Thyroid gland (tissue), 4 donors: Measurements from ENCODE around the gene UBE2R2. TPM values are rescaled to one million over a fixed set of nuclear protein-coding genes. Genes with fewer than 3 reads are reported as not detected.
"Not testable (repeated sequence)": the region's sequence is repeated elsewhere in the genome, so short reads cannot be mapped to it uniquely, and the experiment has no call there.

Source experiments
- DNase-seq, 2 donors: peaks; one replicate each; pipeline ENCODE4 v3.0.0-alpha.2; 2019
- H3K27ac ChIP-seq, 3 donors: fragments of 200-600 bp; sonication (generic); 1 replicate in 2 of 3; 2 replicates in 1 of 3; pipeline ENCODE4 v1.5.1; 2016 to 2019; ENCODE audit warnings: mild to moderate bottlenecking in 1 of 3, moderate library complexity in 1 of 3
- H3K27me3 ChIP-seq: fragments of 200-600 bp; sonication (generic); one replicate; pipeline ENCODE4 v1.5.1; 2019
- H3K36me3 ChIP-seq, 2 donors: fragments of 200-600 bp; sonication (generic); one replicate each; pipeline ENCODE4 v1.5.1; 2016 to 2019
- H3K4me1 ChIP-seq, 2 donors: fragments of 200-600 bp; sonication (generic); one replicate each; pipeline ENCODE4 v1.5.1; 2017 to 2019
- H3K4me3 ChIP-seq, 3 donors: fragments of 200-600 bp; sonication (generic); replicated peaks in 1 of 3; 1 replicate in 2 of 3; 2 replicates in 1 of 3; pipeline ENCODE4 v1.5.1; 2016; ENCODE audit warnings: mild to moderate bottlenecking in 1 of 3
- H3K9me3 ChIP-seq: fragments of 200-600 bp; sonication (generic); one replicate; pipeline ENCODE4 v1.5.1; 2017
- POLR2A ChIP-seq, 2 donors: fragments of 450-650 bp; IDR thresholded peaks; one replicate each; pipeline ENCODE4 v1.6.1; 2017; ENCODE audit warnings: antibody characterized with exemption in 2 of 2, mild to moderate bottlenecking in 2 of 2, moderate library complexity in 1 of 2
- WGBS, 2 donors: methylation state at CpG; one replicate each; pipeline ENCODE4 v1.1.5; 2017; 5-methylcytosine and 5-hydroxymethylcytosine counted together
- intact Hi-C: fragments of 100-400 bp; cut with DNase I; formaldehyde crosslinking; loops from one replicate; pipeline ENCODE4 v1.15.1; 2023
- total RNA-seq, 4 donors: library from RNA; depleted of rRNA; stranded (reverse); fragments of >200 nt; gene quantifications; one replicate each; pipeline ENCODE4 v1.2.3, GENCODE V29; 2016
- TF ChIP-seq, protein P1 (sequence below), 6 experiments: fragments of 200-600 bp in 3 of 6; fragments of 450-650 bp in 3 of 6; sonication (generic) in 3 of 6; IDR thresholded peaks; one replicate each; pipeline ENCODE4 v1.5.1; 2016 to 2019; ENCODE audit warnings: antibody characterized with exemption in 6 of 6, mild to moderate bottlenecking in 2 of 6, inconsistent platforms in 1 of 6, moderate library complexity in 1 of 6

Gene UBE2R2
- total RNA-seq, 4 donors from 2014 or later: 22.8 to 31.4 (median 25.8) TPM

- WGBS, 2 donors: 0 to 56% methylated on average over 1 of the region's 1 CpG
- H3K36me3 ChIP-seq: no peaks in the 10 kb centered on the region
- intact Hi-C loops: no loop called here
Measured at GRCh38 chr9:33787839-33788238, 29.1 kb upstream of the UBE2R2 start.

DNA sequence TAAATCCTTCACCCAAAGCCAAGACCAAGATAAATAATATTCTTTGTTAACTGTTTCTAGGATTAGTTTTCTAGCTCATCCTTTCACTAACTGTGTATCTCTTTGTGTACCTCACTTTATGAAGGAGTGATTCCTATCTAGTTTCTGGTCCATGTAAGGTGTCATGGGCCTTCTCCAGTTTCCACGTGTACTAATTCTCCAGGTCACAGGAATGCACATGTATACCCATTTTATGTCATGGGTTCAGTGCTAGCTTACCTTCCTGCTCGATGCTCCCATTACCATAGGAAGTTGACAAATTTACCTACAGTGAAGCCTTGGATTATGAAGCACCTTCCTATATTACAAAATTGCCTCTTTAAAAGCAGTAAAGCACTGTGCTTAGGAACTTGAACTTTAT is 27.5 kb upstream of the UBE2R2 start:
- 83 to 88% methylated on average over 2 of the region's 2 CpGs for WGBS, 2 donors
- intact Hi-C loops, H3K27me3 ChIP-seq, DNase-seq, H3K27ac ChIP-seq, H3K36me3 ChIP-seq, H3K4me3 ChIP-seq, H3K9me3 ChIP-seq, H3K4me1 ChIP-seq: not testable (repeated sequence)

More at GRCh38 chr9:33787839-33788238, 29.1 kb upstream of the UBE2R2 start:
- TF ChIP-seq, protein P1, sequence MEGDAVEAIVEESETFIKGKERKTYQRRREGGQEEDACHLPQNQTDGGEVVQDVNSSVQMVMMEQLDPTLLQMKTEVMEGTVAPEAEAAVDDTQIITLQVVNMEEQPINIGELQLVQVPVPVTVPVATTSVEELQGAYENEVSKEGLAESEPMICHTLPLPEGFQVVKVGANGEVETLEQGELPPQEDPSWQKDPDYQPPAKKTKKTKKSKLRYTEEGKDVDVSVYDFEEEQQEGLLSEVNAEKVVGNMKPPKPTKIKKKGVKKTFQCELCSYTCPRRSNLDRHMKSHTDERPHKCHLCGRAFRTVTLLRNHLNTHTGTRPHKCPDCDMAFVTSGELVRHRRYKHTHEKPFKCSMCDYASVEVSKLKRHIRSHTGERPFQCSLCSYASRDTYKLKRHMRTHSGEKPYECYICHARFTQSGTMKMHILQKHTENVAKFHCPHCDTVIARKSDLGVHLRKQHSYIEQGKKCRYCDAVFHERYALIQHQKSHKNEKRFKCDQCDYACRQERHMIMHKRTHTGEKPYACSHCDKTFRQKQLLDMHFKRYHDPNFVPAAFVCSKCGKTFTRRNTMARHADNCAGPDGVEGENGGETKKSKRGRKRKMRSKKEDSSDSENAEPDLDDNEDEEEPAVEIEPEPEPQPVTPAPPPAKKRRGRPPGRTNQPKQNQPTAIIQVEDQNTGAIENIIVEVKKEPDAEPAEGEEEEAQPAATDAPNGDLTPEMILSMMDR (IDR thresholded peaks at IDR 0.05): peak in 4 of 6 experiments; percentile 33 to 52 (median 48)
- no peak for TF ChIP-seq POLR2A (IDR thresholded peaks at IDR 0.05)
- H3K27me3 ChIP-seq: no peaks in the 10 kb centered on the region
- H3K4me3 ChIP-seq: no peak overlapping the region
- H3K4me1 ChIP-seq: peaks cover 7 to 8% of the 10 kb centered on the region in 2 donors
- DNase-seq: peak; percentile 28 to 50
- peak overlapping the region in 2 of 3 donors; percentile 62 to 72 for H3K27ac ChIP-seq
- no peaks in the 10 kb centered on the region for H3K9me3 ChIP-seq

- H3K9me3 ChIP-seq: no peaks in the 10 kb centered on the region
- DNase-seq: no peak
- TF ChIP-seq, protein P1 (IDR thresholded peaks at IDR 0.05): no peak
- TF ChIP-seq POLR2A (IDR thresholded peaks at IDR 0.05): no peak
- intact Hi-C loops: no loop called here
- H3K27me3 ChIP-seq: no peaks in the 10 kb centered on the region
- no peaks in the 10 kb centered on the region for H3K36me3 ChIP-seq
- WGBS, 2 donors: 37 to 54% methylated on average over 2 of the region's 2 CpGs
- no peak overlapping the region for H3K27ac ChIP-seq
- H3K4me3 ChIP-seq: no peak overlapping the region
- H3K4me1 ChIP-seq: peaks cover 7 to 21% of the 10 kb centered on the region in 2 donors
Measured at GRCh38 chr9:33791117-33791516, 25.8 kb upstream of the UBE2R2 start.

DNA sequence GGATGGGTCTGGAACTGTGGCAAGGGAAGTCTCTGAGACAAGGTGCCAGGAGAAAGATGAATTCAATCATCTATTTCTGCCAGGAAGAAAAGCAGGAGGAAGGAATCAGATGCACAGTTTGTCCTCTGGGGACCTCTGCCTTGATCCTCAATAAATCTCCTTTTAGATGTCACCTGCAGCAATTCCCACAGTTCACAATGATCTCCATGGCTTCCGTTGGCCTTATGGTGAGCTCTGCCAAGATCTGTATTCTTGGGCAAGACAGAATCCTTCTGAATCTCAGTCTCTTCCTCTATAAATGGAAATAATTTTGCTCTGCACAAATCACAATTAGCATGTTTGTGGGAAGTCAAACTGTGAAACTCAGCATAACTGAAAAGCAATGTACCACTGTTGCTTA is 23.5 kb upstream of the UBE2R2 start:
- H3K27ac ChIP-seq, H3K27me3 ChIP-seq, H3K9me3 ChIP-seq, H3K36me3 ChIP-seq, intact Hi-C loops, DNase-seq, H3K4me3 ChIP-seq: not testable (repeated sequence)
- 82 to 87% methylated on average over 1 of the region's 1 CpG for WGBS, 2 donors
- H3K4me1 ChIP-seq: peaks cover 0 to 16% of the 10 kb centered on the region in 2 donors

- Histone ChIP-seq H3K4me3 (no peak overlapping the region), H3K27me3 (no peaks in the 10 kb centered on the region), H3K27ac (no peak overlapping the region), H3K36me3 (no peaks in the 10 kb centered on the region), H3K4me1 (peaks cover 0 to 16% of the 10 kb centered on the region in 2 donors), H3K9me3 (no peaks in the 10 kb centered on the region)
- WGBS, 2 donors: 79 to 90% methylated on average over 2 of the region's 2 CpGs
- DNase-seq: no peak
- intact Hi-C loops: no loop called here
- no peak for TF ChIP-seq POLR2A (IDR thresholded peaks at IDR 0.05)
- TF ChIP-seq, protein P1 (IDR thresholded peaks at IDR 0.05): no peak
Measured at GRCh38 chr9:33794560-33794959, 22.4 kb upstream of the UBE2R2 start.

DNA sequence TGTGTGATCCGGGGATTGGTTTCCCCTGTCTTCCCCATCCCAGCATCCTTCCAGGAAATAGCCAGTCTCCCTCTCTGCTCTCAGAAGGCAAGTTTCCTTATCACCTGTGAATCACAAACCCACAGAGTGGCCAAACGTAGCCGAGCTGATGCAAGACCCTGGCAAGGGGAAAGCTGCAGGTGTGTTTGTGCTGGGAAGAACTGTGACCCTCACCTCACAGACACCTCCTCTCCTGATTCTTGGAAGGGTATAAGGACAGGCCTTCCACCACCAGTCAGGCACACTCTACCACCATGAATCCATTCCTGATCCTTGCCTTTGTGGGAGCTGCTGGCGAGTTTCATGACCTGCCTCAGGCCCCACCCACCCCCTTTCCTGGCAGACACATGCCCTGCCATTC is 21.7 kb upstream of the UBE2R2 start, which contains the start of gene PRSS3:
PRSS3 (plus strand) TSS at position 281 of the 400 bp plus-strand sequence; CDS start at position 294, 13 bp downstream.
- Histone ChIP-seq H3K4me1 (peaks cover 0 to 16% of the 10 kb centered on the region in 2 donors), H3K27me3 (no peaks in the 10 kb centered on the region), H3K27ac (peak within 1 kb of the TSS in 2 of 3 donors; percentile 16 to 48), H3K9me3 (no peaks in the 10 kb centered on the region), H3K4me3 (no peak within 1 kb of the TSS), H3K36me3 (no peaks in the 10 kb centered on the region)
- 67 to 73% methylated on average over 4 of the region's 4 CpGs for WGBS, 2 donors
- no peak for DNase-seq
- intact Hi-C loops: no loop called here
- TF ChIP-seq POLR2A (IDR thresholded peaks at IDR 0.05): no peak
- TF ChIP-seq, protein P1 (IDR thresholded peaks at IDR 0.05): no peak
